HEK293 (cell line): ENCODE results near the gene ACTR1B.

ENCODE experiments used
- CTCF ChIA-PET: fragments of 350-600 bp; formaldehyde crosslinking; extraction: SDS; loops from one replicate; lab custom pipeline; 2021; ENCODE audit warnings: antibody characterized with exemption; lab: Yijun Ruan, JAX
- POLR2A ChIA-PET: fragments of 300-600 bp; formaldehyde crosslinking; extraction: SDS; loops from one replicate; lab custom pipeline; 2020; ENCODE audit warnings: antibody characterized with exemption, inconsistent platforms; lab: Yijun Ruan, JAX
- H3K27ac ChIP-seq: fragments of 200-500 bp; sonication (Bioruptor generic); 2 replicates; pipeline ENCODE4 v1.5.1; 2014; ENCODE audit warnings: low read depth, low read length, control low read depth, inconsistent platforms; ENCODE audit errors: extremely low read depth
- H3K36me3 ChIP-seq, 2 experiments: fragments of 200-500 bp in 1 of 2; sonication (Bioruptor generic) in 1 of 2; 1 replicate in 1 of 2; 2 replicates in 1 of 2; pipeline ENCODE4 v1.5.1; 2014 to 2017; ENCODE audit warnings: inconsistent platforms in 2 of 2, low read length in 2 of 2; ENCODE audit not compliant: control insufficient read depth in 2 of 2, insufficient read depth in 1 of 2
- H3K4me1 ChIP-seq: fragments of 200-500 bp; sonication (Bioruptor generic); 2 replicates; pipeline ENCODE4 v1.5.1; 2014; ENCODE audit warnings: mild to moderate bottlenecking, low read length, inconsistent platforms; ENCODE audit not compliant: control insufficient read depth, insufficient read depth
- H3K4me3 ChIP-seq: 2 replicates; pipeline ENCODE4 v1.5.1; 2011; ENCODE audit warnings: low read depth, mild to moderate bottlenecking, control low read depth, low read length, moderate library complexity
- H3K9me3 ChIP-seq: fragments of 200-500 bp; sonication (Bioruptor generic); 2 replicates; pipeline ENCODE4 v1.5.1; 2014; ENCODE audit warnings: low read depth, low read length, inconsistent platforms; ENCODE audit not compliant: control insufficient read depth, insufficient read depth
- FEZF1 ChIP-seq: fragments of 450-650 bp; formaldehyde crosslinking; IDR thresholded peaks from 2 replicates; pipeline ENCODE4 v1.5.1; 2016; ENCODE audit warnings: missing biosample characterization, missing genetic modification characterization
- SETDB1 ChIP-seq: IDR thresholded peaks from one replicate; pipeline ENCODE4 v1.6.1; 2017; ENCODE audit warnings: mild to moderate bottlenecking, low read length, moderate library complexity, mixed read lengths; ENCODE audit not compliant: insufficient read length
- YY2 ChIP-seq: fragments of 450-650 bp; formaldehyde crosslinking; IDR thresholded peaks from 2 replicates; pipeline ENCODE4 v1.5.1; 2016; ENCODE audit warnings: missing biosample characterization, missing genetic modification characterization
- ZBTB48 ChIP-seq: fragments of 450-650 bp; formaldehyde crosslinking; IDR thresholded peaks from 2 replicates; pipeline ENCODE4 v1.5.1; 2016; ENCODE audit warnings: missing biosample characterization, missing genetic modification characterization
- ZNF335 ChIP-seq: fragments of 450-650 bp; formaldehyde crosslinking; conservative IDR thresholded peaks from 2 replicates; pipeline ENCODE4 v1.5.1; 2016; ENCODE audit warnings: missing biosample characterization, missing genetic modification characterization
- ZNF514 ChIP-seq: fragments of 450-650 bp; formaldehyde crosslinking; IDR thresholded peaks from 2 replicates; pipeline ENCODE4 v1.5.1; 2016; ENCODE audit warnings: missing biosample characterization, missing genetic modification characterization
- ZNF571 ChIP-seq: fragments of 450-650 bp; formaldehyde crosslinking; IDR thresholded peaks from 2 replicates; pipeline ENCODE4 v1.5.0; 2017; ENCODE audit warnings: missing biosample characterization, missing genetic modification characterization
- ZNF664 ChIP-seq: fragments of 450-650 bp; formaldehyde crosslinking; IDR thresholded peaks from 2 replicates; pipeline ENCODE4 v1.5.1; 2016; ENCODE audit warnings: missing biosample characterization, missing genetic modification characterization
- ZNF76 ChIP-seq: fragments of 450-650 bp; formaldehyde crosslinking; IDR thresholded peaks from 2 replicates; pipeline ENCODE4; 2016; ENCODE audit warnings: low read depth, missing biosample characterization, missing genetic modification characterization, borderline replicate concordance
- ZNF843 ChIP-seq: fragments of 450-650 bp; formaldehyde crosslinking; IDR thresholded peaks from 2 replicates; pipeline ENCODE4 v1.5.1; 2016; ENCODE audit warnings: missing biosample characterization, missing genetic modification characterization
- ZSCAN16 ChIP-seq: fragments of 450-650 bp; formaldehyde crosslinking; IDR thresholded peaks from 2 replicates; pipeline ENCODE4 v1.5.1; 2016; ENCODE audit warnings: missing biosample characterization, missing genetic modification characterization
- TF ChIP-seq, protein P1 (sequence below): fragments of 450-650 bp; formaldehyde crosslinking; IDR thresholded peaks from 2 replicates; pipeline ENCODE4 v1.5.1; 2016; ENCODE audit warnings: missing biosample characterization, missing genetic modification characterization
- TF ChIP-seq, protein P2 (sequence below): fragments of 450-650 bp; formaldehyde crosslinking; IDR thresholded peaks from 2 replicates; pipeline ENCODE4 v1.5.1; 2016; ENCODE audit warnings: missing biosample characterization, missing genetic modification characterization
- TF ChIP-seq, protein P3 (sequence below): fragments of 450-650 bp; formaldehyde crosslinking; IDR thresholded peaks from 2 replicates; pipeline ENCODE4 v1.5.1; 2016; ENCODE audit warnings: missing biosample characterization, missing genetic modification characterization
- TF ChIP-seq, protein P4 (sequence below): fragments of 450-650 bp; formaldehyde crosslinking; IDR thresholded peaks from 2 replicates; pipeline ENCODE4 v1.5.1; 2016; ENCODE audit warnings: missing biosample characterization, missing genetic modification characterization

The ACTR1B gene

DNA sequence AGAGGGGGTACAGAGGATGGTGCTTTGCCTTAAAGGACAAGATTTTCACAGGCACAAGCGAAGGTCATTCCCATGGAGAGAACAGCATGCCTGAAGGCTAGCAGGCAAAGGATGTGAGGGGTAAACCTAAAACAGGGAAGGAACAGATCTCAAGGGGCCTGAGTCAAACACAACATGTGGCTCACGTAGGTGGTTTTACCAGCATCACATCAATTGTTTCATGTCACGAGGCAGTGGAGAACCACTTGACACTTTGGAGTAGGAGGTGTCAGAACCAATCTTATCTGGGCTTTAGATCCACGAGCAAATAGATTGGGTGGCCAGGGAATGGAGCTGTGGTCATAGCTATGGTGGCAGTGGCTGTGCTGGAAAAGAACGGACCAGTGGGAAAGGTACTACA lies 9.5 kb downstream of the ACTR1B start (continued):
- TF ChIP-seq, protein P1, sequence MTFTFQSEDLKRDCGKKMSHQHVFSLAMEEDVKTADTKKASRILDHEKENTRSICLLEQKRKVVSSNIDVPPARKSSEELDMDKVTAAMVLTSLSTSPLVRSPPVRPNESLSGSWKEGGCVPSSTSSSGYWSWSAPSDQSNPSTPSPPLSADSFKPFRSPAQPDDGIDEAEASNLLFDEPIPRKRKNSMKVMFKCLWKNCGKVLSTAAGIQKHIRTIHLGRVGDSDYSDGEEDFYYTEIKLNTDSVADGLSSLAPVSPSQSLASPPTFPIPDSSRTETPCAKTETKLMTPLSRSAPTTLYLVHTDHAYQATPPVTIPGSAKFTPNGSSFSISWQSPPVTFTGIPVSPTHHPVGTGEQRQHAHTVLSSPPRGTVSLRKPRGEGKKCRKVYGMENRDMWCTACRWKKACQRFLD (tag by site-specific recombination) = no peak
- TF ChIP-seq ZNF843 (tag by site-specific recombination) (no peak), ZNF76 (tag by site-specific recombination) (no peak), YY2 (tag by site-specific recombination) (no peak)

DNA sequence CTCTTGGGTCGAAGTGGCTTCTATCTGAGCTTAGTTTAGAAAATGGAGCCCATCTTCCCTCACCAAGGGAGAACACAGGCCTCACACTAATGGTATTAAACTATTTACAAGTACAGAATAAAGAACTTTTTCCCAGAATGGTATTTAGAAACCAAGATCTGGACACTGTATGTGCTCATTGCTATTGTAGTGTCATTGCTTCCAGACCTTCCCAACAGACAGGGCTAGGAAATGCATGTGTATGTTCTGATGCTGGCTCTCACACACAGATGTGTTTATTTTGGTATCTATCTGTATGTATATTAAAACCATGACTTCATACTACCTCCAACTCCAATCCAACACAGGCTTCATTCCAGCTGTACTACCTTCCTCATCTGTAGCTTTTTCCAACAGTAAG lies 10.0 kb downstream of the ACTR1B start:
- no peaks in the 10 kb centered on the region for H3K9me3 ChIP-seq
- ChIA-PET CTCF (interaction anchor here (0.5 to 0.9 kb wide), 2 partner anchors 8 to 12 kb away, joined by 3 read pairs; no protein-coding TSS in a partner anchor), POLR2A (interaction anchor here (1.0 to 4.8 kb wide), 3 partner anchors 8 to 11 kb away, joined by 4 to 16 read pairs (median 5); partner anchors contain the start of gene COX5B)
- H3K4me1 ChIP-seq = no peaks in the 10 kb centered on the region
- H3K36me3 ChIP-seq = peaks cover under 1 to 64% of the 10 kb centered on the region in 2 experiments; a peak in 1 of 3 replicates
- H3K4me3 ChIP-seq = no peak overlapping the region
- TF ChIP-seq, protein P1 (tag by site-specific recombination) = no peak
- peak; percentile 88 for TF ChIP-seq SETDB1
- H3K27ac ChIP-seq = no peak overlapping the region

DNA sequence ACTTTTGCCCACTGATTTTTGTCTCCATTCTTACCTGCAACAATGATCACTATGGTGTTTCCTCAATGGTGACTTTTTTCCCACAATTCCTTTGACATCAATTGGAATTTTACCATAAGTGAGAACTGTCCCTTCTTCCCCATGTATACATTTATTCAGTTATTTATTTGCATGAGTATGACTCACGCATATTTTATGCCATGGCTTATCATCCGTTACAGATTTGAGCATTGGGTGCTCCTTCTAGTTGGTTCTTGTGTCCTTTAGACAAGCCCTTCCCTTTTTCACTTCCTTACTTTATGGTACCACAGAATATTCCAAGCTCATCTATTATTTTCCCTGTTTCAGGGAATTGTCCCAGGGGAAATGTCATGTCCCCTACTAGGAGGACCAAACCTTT lies 10.4 kb downstream of the ACTR1B start:
- ChIA-PET POLR2A (interaction anchor here (4.8 kb wide), 1 partner anchor 8 kb away, joined by 16 read pairs; the partner anchor contains the start of gene COX5B), CTCF (interaction anchor here (0.5 to 0.9 kb wide), 2 partner anchors 9 to 13 kb away, joined by 3 read pairs; no protein-coding TSS in a partner anchor)
- H3K9me3 ChIP-seq = no peaks in the 10 kb centered on the region
- H3K4me1 ChIP-seq = no peaks in the 10 kb centered on the region
- no peak for TF ChIP-seq ZSCAN16 (tag by site-specific recombination)
- TF ChIP-seq, protein P2, sequence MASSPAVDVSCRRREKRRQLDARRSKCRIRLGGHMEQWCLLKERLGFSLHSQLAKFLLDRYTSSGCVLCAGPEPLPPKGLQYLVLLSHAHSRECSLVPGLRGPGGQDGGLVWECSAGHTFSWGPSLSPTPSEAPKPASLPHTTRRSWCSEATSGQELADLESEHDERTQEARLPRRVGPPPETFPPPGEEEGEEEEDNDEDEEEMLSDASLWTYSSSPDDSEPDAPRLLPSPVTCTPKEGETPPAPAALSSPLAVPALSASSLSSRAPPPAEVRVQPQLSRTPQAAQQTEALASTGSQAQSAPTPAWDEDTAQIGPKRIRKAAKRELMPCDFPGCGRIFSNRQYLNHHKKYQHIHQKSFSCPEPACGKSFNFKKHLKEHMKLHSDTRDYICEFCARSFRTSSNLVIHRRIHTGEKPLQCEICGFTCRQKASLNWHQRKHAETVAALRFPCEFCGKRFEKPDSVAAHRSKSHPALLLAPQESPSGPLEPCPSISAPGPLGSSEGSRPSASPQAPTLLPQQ (tag by site-specific recombination) = no peak
- TF ChIP-seq ZNF571 (tag by site-specific recombination) = no peak
- no peak for TF ChIP-seq ZNF514 (tag by site-specific recombination)
- TF ChIP-seq, protein P3, sequence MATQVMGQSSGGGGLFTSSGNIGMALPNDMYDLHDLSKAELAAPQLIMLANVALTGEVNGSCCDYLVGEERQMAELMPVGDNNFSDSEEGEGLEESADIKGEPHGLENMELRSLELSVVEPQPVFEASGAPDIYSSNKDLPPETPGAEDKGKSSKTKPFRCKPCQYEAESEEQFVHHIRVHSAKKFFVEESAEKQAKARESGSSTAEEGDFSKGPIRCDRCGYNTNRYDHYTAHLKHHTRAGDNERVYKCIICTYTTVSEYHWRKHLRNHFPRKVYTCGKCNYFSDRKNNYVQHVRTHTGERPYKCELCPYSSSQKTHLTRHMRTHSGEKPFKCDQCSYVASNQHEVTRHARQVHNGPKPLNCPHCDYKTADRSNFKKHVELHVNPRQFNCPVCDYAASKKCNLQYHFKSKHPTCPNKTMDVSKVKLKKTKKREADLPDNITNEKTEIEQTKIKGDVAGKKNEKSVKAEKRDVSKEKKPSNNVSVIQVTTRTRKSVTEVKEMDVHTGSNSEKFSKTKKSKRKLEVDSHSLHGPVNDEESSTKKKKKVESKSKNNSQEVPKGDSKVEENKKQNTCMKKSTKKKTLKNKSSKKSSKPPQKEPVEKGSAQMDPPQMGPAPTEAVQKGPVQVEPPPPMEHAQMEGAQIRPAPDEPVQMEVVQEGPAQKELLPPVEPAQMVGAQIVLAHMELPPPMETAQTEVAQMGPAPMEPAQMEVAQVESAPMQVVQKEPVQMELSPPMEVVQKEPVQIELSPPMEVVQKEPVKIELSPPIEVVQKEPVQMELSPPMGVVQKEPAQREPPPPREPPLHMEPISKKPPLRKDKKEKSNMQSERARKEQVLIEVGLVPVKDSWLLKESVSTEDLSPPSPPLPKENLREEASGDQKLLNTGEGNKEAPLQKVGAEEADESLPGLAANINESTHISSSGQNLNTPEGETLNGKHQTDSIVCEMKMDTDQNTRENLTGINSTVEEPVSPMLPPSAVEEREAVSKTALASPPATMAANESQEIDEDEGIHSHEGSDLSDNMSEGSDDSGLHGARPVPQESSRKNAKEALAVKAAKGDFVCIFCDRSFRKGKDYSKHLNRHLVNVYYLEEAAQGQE (tag by site-specific recombination) = no peak
- no peak for TF ChIP-seq ZBTB48 (tag by site-specific recombination)
- TF ChIP-seq FEZF1 (tag by site-specific recombination) = no peak
- TF ChIP-seq, protein P4, sequence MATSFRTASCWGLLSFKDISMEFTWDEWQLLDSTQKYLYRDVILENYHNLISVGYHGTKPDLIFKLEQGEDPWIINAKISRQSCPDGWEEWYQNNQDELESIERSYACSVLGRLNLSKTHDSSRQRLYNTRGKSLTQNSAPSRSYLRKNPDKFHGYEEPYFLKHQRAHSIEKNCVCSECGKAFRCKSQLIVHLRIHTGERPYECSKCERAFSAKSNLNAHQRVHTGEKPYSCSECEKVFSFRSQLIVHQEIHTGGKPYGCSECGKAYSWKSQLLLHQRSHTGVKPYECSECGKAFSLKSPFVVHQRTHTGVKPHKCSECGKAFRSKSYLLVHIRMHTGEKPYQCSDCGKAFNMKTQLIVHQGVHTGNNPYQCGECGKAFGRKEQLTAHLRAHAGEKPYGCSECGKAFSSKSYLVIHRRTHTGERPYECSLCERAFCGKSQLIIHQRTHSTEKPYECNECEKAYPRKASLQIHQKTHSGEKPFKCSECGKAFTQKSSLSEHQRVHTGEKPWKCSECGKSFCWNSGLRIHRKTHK = no peak
- TF ChIP-seq ZNF335 = no peak
- TF ChIP-seq ZNF664 (tag by site-specific recombination) = no peak
- H3K36me3 ChIP-seq = peaks cover 5 to 64% of the 10 kb centered on the region in 2 experiments; a peak in 1 of 3 replicates
- no peak overlapping the region for H3K4me3 ChIP-seq
- H3K27ac ChIP-seq = no peak overlapping the region
